Measurements from ENCODE around the gene ACTRT2.

ACTRT2 gene

GRCh38 chr1:3018576-3018975 is 2.7 kb upstream of the ACTRT2 start:
- no peak overlapping the region for H3K9ac ChIP-seq (ENCODE audit: low read depth in 1 of 2, low read length in 2 of 2)

GRCh38 chr1:3019007-3019515 is 2.2 kb upstream of the ACTRT2 start:
- Histone ChIP-seq H3K27ac (ENCODE audit: low read depth in 2 of 2, low read length in 2 of 2) (no peak overlapping the region), H3K4me1 (ENCODE audit: control insufficient read depth in 2 of 2, insufficient read depth in 2 of 2, low read length in 2 of 2) (no peaks in the 10 kb centered on the region), H3K9ac (ENCODE audit: low read depth in 1 of 2, low read length in 2 of 2) (no peak overlapping the region), H3K9me3 (ENCODE audit: control insufficient read depth in 2 of 2, low read length in 2 of 2) (no peaks in the 10 kb centered on the region), H3K36me3 (ENCODE audit: control insufficient read depth in 2 of 2, insufficient read depth in 2 of 2, low read length in 2 of 2) (no peaks in the 10 kb centered on the region), H3K4me3 (ENCODE audit: low read length in 2 of 2) (no peak overlapping the region), H3K27me3 (ENCODE audit: control insufficient read depth in 2 of 2, insufficient read depth in 2 of 2, low read length in 2 of 2) (peaks cover 4 to 8% of the 10 kb centered on the region in 2 donors)

More at GRCh38 chr1:3018576-3018975, 2.7 kb upstream of the ACTRT2 start:
- no peak overlapping the region for H3K27ac ChIP-seq (ENCODE audit: low read depth in 2 of 2, low read length in 2 of 2)
- H3K36me3 ChIP-seq (ENCODE audit: control insufficient read depth in 2 of 2, insufficient read depth in 2 of 2, low read length in 2 of 2) = no peaks in the 10 kb centered on the region
- H3K4me3 ChIP-seq (ENCODE audit: low read length in 2 of 2) = no peak overlapping the region
- H3K4me1 ChIP-seq (ENCODE audit: control insufficient read depth in 2 of 2, insufficient read depth in 2 of 2, low read length in 2 of 2) = no peaks in the 10 kb centered on the region
- H3K27me3 ChIP-seq (ENCODE audit: control insufficient read depth in 2 of 2, insufficient read depth in 2 of 2, low read length in 2 of 2) = peaks cover 4 to 8% of the 10 kb centered on the region in 2 donors
- H3K9me3 ChIP-seq (ENCODE audit: control insufficient read depth in 2 of 2, low read length in 2 of 2) = no peaks in the 10 kb centered on the region

- no peaks in the 10 kb centered on the region for H3K9me3 ChIP-seq (ENCODE audit: control insufficient read depth in 2 of 2, low read length in 2 of 2)
- H3K27me3 ChIP-seq (ENCODE audit: control insufficient read depth in 2 of 2, insufficient read depth in 2 of 2, low read length in 2 of 2) = peaks cover 4 to 8% of the 10 kb centered on the region in 2 donors
- no peak overlapping the region for H3K9ac ChIP-seq (ENCODE audit: low read depth in 1 of 2, low read length in 2 of 2)
Observed at GRCh38 chr1:3019516-3020051, 1.7 kb upstream of the ACTRT2 start.

GRCh38 chr1:3020263-3020909 is 881 bp upstream of the ACTRT2 start:
- Histone ChIP-seq H3K36me3 (ENCODE audit: control insufficient read depth in 2 of 2, insufficient read depth in 2 of 2, low read length in 2 of 2) (no peaks in the 10 kb centered on the region), H3K4me1 (ENCODE audit: control insufficient read depth in 2 of 2, insufficient read depth in 2 of 2, low read length in 2 of 2) (no peaks in the 10 kb centered on the region), H3K27me3 (ENCODE audit: control insufficient read depth in 2 of 2, insufficient read depth in 2 of 2, low read length in 2 of 2) (peaks cover under 1 to 5% of the 10 kb centered on the region in 2 donors), H3K4me3 (ENCODE audit: low read length in 2 of 2) (no peak overlapping the region), H3K9ac (ENCODE audit: low read depth in 1 of 2, low read length in 2 of 2) (no peak overlapping the region), H3K27ac (ENCODE audit: low read depth in 2 of 2, low read length in 2 of 2) (no peak overlapping the region), H3K9me3 (ENCODE audit: control insufficient read depth in 2 of 2, low read length in 2 of 2) (no peaks in the 10 kb centered on the region)

More at GRCh38 chr1:3019516-3020051, 1.7 kb upstream of the ACTRT2 start:
- Histone ChIP-seq H3K4me3 (ENCODE audit: low read length in 2 of 2) (no peak overlapping the region), H3K4me1 (ENCODE audit: control insufficient read depth in 2 of 2, insufficient read depth in 2 of 2, low read length in 2 of 2) (no peaks in the 10 kb centered on the region), H3K36me3 (ENCODE audit: control insufficient read depth in 2 of 2, insufficient read depth in 2 of 2, low read length in 2 of 2) (no peaks in the 10 kb centered on the region), H3K27ac (ENCODE audit: low read depth in 2 of 2, low read length in 2 of 2) (no peak overlapping the region)

- H3K4me1 ChIP-seq (ENCODE audit: control insufficient read depth in 2 of 2, insufficient read depth in 2 of 2, low read length in 2 of 2) = no peaks in the 10 kb centered on the region
- peaks cover 0 to 5% of the 10 kb centered on the region in 2 donors for H3K27me3 ChIP-seq (ENCODE audit: control insufficient read depth in 2 of 2, insufficient read depth in 2 of 2, low read length in 2 of 2)
- H3K9ac ChIP-seq (ENCODE audit: low read depth in 1 of 2, low read length in 2 of 2) = no peak overlapping the region
Observed at GRCh38 chr1:3021801-3022401, 634 bp downstream of the ACTRT2 start.

GRCh38 chr1:3022511-3022973 is 1.3 kb downstream of the ACTRT2 start:
- H3K27me3 ChIP-seq (ENCODE audit: control insufficient read depth in 2 of 2, insufficient read depth in 2 of 2, low read length in 2 of 2) = peaks cover 0 to 5% of the 10 kb centered on the region in 2 donors

More at GRCh38 chr1:3021801-3022401, 634 bp downstream of the ACTRT2 start:
- Histone ChIP-seq H3K4me3 (ENCODE audit: low read length in 2 of 2) (no peak overlapping the region), H3K27ac (ENCODE audit: low read depth in 2 of 2, low read length in 2 of 2) (no peak overlapping the region), H3K36me3 (ENCODE audit: control insufficient read depth in 2 of 2, insufficient read depth in 2 of 2, low read length in 2 of 2) (no peaks in the 10 kb centered on the region), H3K9me3 (ENCODE audit: control insufficient read depth in 2 of 2, low read length in 2 of 2) (no peaks in the 10 kb centered on the region)

GRCh38 chr1:3022976-3023375 is 1.7 kb downstream of the ACTRT2 start:
- Histone ChIP-seq H3K4me3 (ENCODE audit: low read length in 2 of 2) (no peak overlapping the region), H3K4me1 (ENCODE audit: control insufficient read depth in 2 of 2, insufficient read depth in 2 of 2, low read length in 2 of 2) (no peaks in the 10 kb centered on the region), H3K9me3 (ENCODE audit: control insufficient read depth in 2 of 2, low read length in 2 of 2) (no peaks in the 10 kb centered on the region), H3K27ac (ENCODE audit: low read depth in 2 of 2, low read length in 2 of 2) (no peak overlapping the region), H3K27me3 (ENCODE audit: control insufficient read depth in 2 of 2, insufficient read depth in 2 of 2, low read length in 2 of 2) (peaks cover 0 to 2% of the 10 kb centered on the region in 2 donors), H3K36me3 (ENCODE audit: control insufficient read depth in 2 of 2, insufficient read depth in 2 of 2, low read length in 2 of 2) (no peaks in the 10 kb centered on the region), H3K9ac (ENCODE audit: low read depth in 1 of 2, low read length in 2 of 2) (no peak overlapping the region)

More at GRCh38 chr1:3022511-3022973, 1.3 kb downstream of the ACTRT2 start:
- no peaks in the 10 kb centered on the region for H3K36me3 ChIP-seq (ENCODE audit: control insufficient read depth in 2 of 2, insufficient read depth in 2 of 2, low read length in 2 of 2)
- no peak overlapping the region for H3K4me3 ChIP-seq (ENCODE audit: low read length in 2 of 2)
- H3K4me1 ChIP-seq (ENCODE audit: control insufficient read depth in 2 of 2, insufficient read depth in 2 of 2, low read length in 2 of 2) = no peaks in the 10 kb centered on the region
- H3K9ac ChIP-seq (ENCODE audit: low read depth in 1 of 2, low read length in 2 of 2) = no peak overlapping the region
- H3K9me3 ChIP-seq (ENCODE audit: control insufficient read depth in 2 of 2, low read length in 2 of 2) = no peaks in the 10 kb centered on the region
- no peak overlapping the region for H3K27ac ChIP-seq (ENCODE audit: low read depth in 2 of 2, low read length in 2 of 2)

- no peak overlapping the region for H3K27ac ChIP-seq (ENCODE audit: low read depth in 2 of 2, low read length in 2 of 2)
- no peaks in the 10 kb centered on the region for H3K27me3 ChIP-seq (ENCODE audit: control insufficient read depth in 2 of 2, insufficient read depth in 2 of 2, low read length in 2 of 2)
- H3K9ac ChIP-seq (ENCODE audit: low read depth in 1 of 2, low read length in 2 of 2) = no peak overlapping the region
- no peaks in the 10 kb centered on the region for H3K9me3 ChIP-seq (ENCODE audit: control insufficient read depth in 2 of 2, low read length in 2 of 2)
- H3K4me1 ChIP-seq (ENCODE audit: control insufficient read depth in 2 of 2, insufficient read depth in 2 of 2, low read length in 2 of 2) = no peaks in the 10 kb centered on the region
- H3K36me3 ChIP-seq (ENCODE audit: control insufficient read depth in 2 of 2, insufficient read depth in 2 of 2, low read length in 2 of 2) = no peaks in the 10 kb centered on the region
- H3K4me3 ChIP-seq (ENCODE audit: low read length in 2 of 2) = no peak overlapping the region
Observed at GRCh38 chr1:3024019-3024418, 2.8 kb downstream of the ACTRT2 start.

GRCh38 chr1:3024588-3024987 is 3.3 kb downstream of the ACTRT2 start:
- no peaks in the 10 kb centered on the region for H3K9me3 ChIP-seq (ENCODE audit: control insufficient read depth in 2 of 2, low read length in 2 of 2)
- H3K27me3 ChIP-seq (ENCODE audit: control insufficient read depth in 2 of 2, insufficient read depth in 2 of 2, low read length in 2 of 2) = peaks cover 0 to 3% of the 10 kb centered on the region in 2 donors
- no peak overlapping the region for H3K4me3 ChIP-seq (ENCODE audit: low read length in 2 of 2)
- no peaks in the 10 kb centered on the region for H3K4me1 ChIP-seq (ENCODE audit: control insufficient read depth in 2 of 2, insufficient read depth in 2 of 2, low read length in 2 of 2)
- H3K36me3 ChIP-seq (ENCODE audit: control insufficient read depth in 2 of 2, insufficient read depth in 2 of 2, low read length in 2 of 2) = no peaks in the 10 kb centered on the region
- H3K9ac ChIP-seq (ENCODE audit: low read depth in 1 of 2, low read length in 2 of 2) = no peak overlapping the region
- no peak overlapping the region for H3K27ac ChIP-seq (ENCODE audit: low read depth in 2 of 2, low read length in 2 of 2)

GRCh38 chr1:3026124-3026523 is 4.9 kb downstream of the ACTRT2 start:
- H3K27ac ChIP-seq (ENCODE audit: low read depth in 2 of 2, low read length in 2 of 2) = no peak overlapping the region
- no peak overlapping the region for H3K4me3 ChIP-seq (ENCODE audit: low read length in 2 of 2)
- no peaks in the 10 kb centered on the region for H3K36me3 ChIP-seq (ENCODE audit: control insufficient read depth in 2 of 2, insufficient read depth in 2 of 2, low read length in 2 of 2)
- H3K9me3 ChIP-seq (ENCODE audit: control insufficient read depth in 2 of 2, low read length in 2 of 2) = no peaks in the 10 kb centered on the region
- H3K4me1 ChIP-seq (ENCODE audit: control insufficient read depth in 2 of 2, insufficient read depth in 2 of 2, low read length in 2 of 2) = no peaks in the 10 kb centered on the region
- no peak overlapping the region for H3K9ac ChIP-seq (ENCODE audit: low read depth in 1 of 2, low read length in 2 of 2)
- H3K27me3 ChIP-seq (ENCODE audit: control insufficient read depth in 2 of 2, insufficient read depth in 2 of 2, low read length in 2 of 2) = peaks cover 0 to 4% of the 10 kb centered on the region in 2 donors

All from mucosa of rectum (tissue), 2 donors.